Activated CD8-positive, alpha-beta T cell treated with anti-CD3 and anti-CD28 coated beads, Interleukin-2, amount 10 ng/mL, durations not matched to agents 7 days and 5 days (primary cell): ENCODE measurements around the gene MARCHF6. TPM values are rescaled to one million over a fixed set of nuclear protein-coding genes. Genes with fewer than 3 reads are reported as not detected.
A peak's percentile ranks its signal among the peaks of the same experiment; 100 is the strongest.
"Not testable (repeated sequence)": the region's sequence is repeated elsewhere in the genome, so short reads cannot be mapped to it uniquely, and the experiment has no call there.

Source experiments
- ATAC-seq: fragments of 150-1000 bp; cut with Tn5 transposase; one replicate; pipeline ENCODE4 v1.10.0; 2021; ENCODE audit warnings: moderate library complexity
- CTCF ChIA-PET: fragments of 350-600 bp; sonication (Branson Sonifier 250); formaldehyde crosslinking; loops from one replicate; lab custom pipeline; 2021; ENCODE audit warnings: antibody characterized with exemption; lab: Charles Lee
- POLR2A ChIA-PET: fragments of 350-600 bp; sonication (Branson Sonifier 250); formaldehyde crosslinking; loops from one replicate; lab custom pipeline; 2021; ENCODE audit warnings: antibody characterized with exemption; lab: Charles Lee
- DNase-seq: peaks from one replicate; pipeline ENCODE4 v3.0.0-alpha.2; 2020
- H3K27ac Mint-ChIP-seq: one replicate; pipeline ENCODE4 v1.8.0; 2021; ENCODE audit warnings: mild to moderate bottlenecking, mixed read lengths
- H3K27me3 Mint-ChIP-seq: one replicate; pipeline ENCODE4 v1.8.0; 2021; ENCODE audit warnings: low read depth, mixed read lengths
- H3K36me3 Mint-ChIP-seq: one replicate; pipeline ENCODE4 v1.8.0; 2021; ENCODE audit warnings: low read depth, mixed read lengths
- H3K4me1 Mint-ChIP-seq: one replicate; pipeline ENCODE4 v1.8.0; 2021; ENCODE audit warnings: low read depth, mixed read lengths
- H3K4me3 Mint-ChIP-seq: one replicate; pipeline ENCODE4 v1.8.0; 2021; ENCODE audit warnings: mild to moderate bottlenecking, mixed read lengths
- H3K9me3 Mint-ChIP-seq: one replicate; pipeline ENCODE4 v1.8.0; 2022; ENCODE audit warnings: mixed read lengths; ENCODE audit not compliant: insufficient read depth
- total RNA-seq, 2 experiments: library from RNA; stranded (reverse); gene quantifications; one replicate each; pipeline ENCODE4 v1.2.3, GENCODE V29; 2021

The MARCHF6 gene
- total RNA-seq, 2 experiments from 2014 or later, result 72.2 to 80.5 TPM

GRCh38 chr5:10355071-10355889 is 1.8 kb downstream of the MARCHF6 start:
- Mint-ChIP-seq H3K27me3 (no peaks in the 10 kb centered on the region), H3K4me3 (peak overlapping the region; percentile 99), H3K27ac (peak overlapping the region; percentile 99), H3K9me3 (no peaks in the 10 kb centered on the region), H3K4me1 (peaks cover 31% of the 10 kb centered on the region), H3K36me3 (peaks cover 2% of the 10 kb centered on the region)
- DNase-seq, result peak; percentile 44
- CTCF ChIA-PET, result interaction anchor here (0.9 to 3.3 kb wide), 6 partner anchors 9 to 220 kb away, joined by 3 to 19 read pairs (median 4); no protein-coding TSS in a partner anchor
- ATAC-seq, result peak; percentile 10
- POLR2A ChIA-PET, result interaction anchor here (0.6 to 3.0 kb wide), 4 partner anchors 9 to 279 kb away, joined by 3 to 17 read pairs (median 6); no protein-coding TSS in a partner anchor

- Mint-ChIP-seq H3K27me3 (no peaks in the 10 kb centered on the region), H3K4me1 (peaks cover 25% of the 10 kb centered on the region), H3K9me3 (no peaks in the 10 kb centered on the region), H3K36me3 (peaks cover 2% of the 10 kb centered on the region), H3K4me3 (no peak overlapping the region), H3K27ac (no peak overlapping the region)
- DNase-seq (no peak), ATAC-seq (no peak)
- ChIA-PET POLR2A (interaction anchor here (1.0 kb wide), 1 partner anchor 126 kb away, joined by 3 read pairs; no protein-coding TSS in a partner anchor), CTCF (interaction anchor here (1.0 to 3.0 kb wide), 6 partner anchors 9 to 65 kb away, joined by 3 to 13 read pairs (median 4); no protein-coding TSS in a partner anchor)
Observed at GRCh38 chr5:10358999-10359398, 5.5 kb downstream of the MARCHF6 start.

- H3K27ac Mint-ChIP-seq, result no peak overlapping the region
- H3K36me3 Mint-ChIP-seq, result peaks cover 2% of the 10 kb centered on the region
- no peaks in the 10 kb centered on the region for H3K9me3 Mint-ChIP-seq
- CTCF ChIA-PET, result no interaction called here
- POLR2A ChIA-PET, result no interaction called here
- H3K4me1 Mint-ChIP-seq, result peaks cover 18% of the 10 kb centered on the region
- ATAC-seq (no peak), DNase-seq (no peak)
- no peaks in the 10 kb centered on the region for H3K27me3 Mint-ChIP-seq
- H3K4me3 Mint-ChIP-seq, result no peak overlapping the region
Observed at GRCh38 chr5:10360686-10361085, 7.2 kb downstream of the MARCHF6 start.

GRCh38 chr5:10363519-10364185 is 10.2 kb downstream of the MARCHF6 start:
- DNase-seq (no peak), ATAC-seq (no peak)
- CTCF ChIA-PET, result interaction anchor here (0.8 to 2.3 kb wide), 15 partner anchors 9 to 102 kb away, joined by 3 to 30 read pairs (median 4); partner anchors contain the start of gene MARCHF6
- Mint-ChIP-seq H3K27me3 (no peaks in the 10 kb centered on the region), H3K36me3 (peaks cover 7% of the 10 kb centered on the region), H3K4me3 (no peak overlapping the region), H3K4me1 (peaks cover 4% of the 10 kb centered on the region), H3K9me3 (no peaks in the 10 kb centered on the region), H3K27ac (no peak overlapping the region)
- POLR2A ChIA-PET, result interaction anchor here (0.6 to 2.7 kb wide), 2 partner anchors 10 to 42 kb away, joined by 3 to 17 read pairs; partner anchors contain the start of gene MARCHF6

GRCh38 chr5:10364186-10364689 is 10.7 kb downstream of the MARCHF6 start:
- Mint-ChIP-seq H3K36me3 (peaks cover 13% of the 10 kb centered on the region), H3K4me1 (peaks cover 7% of the 10 kb centered on the region), H3K9me3 (no peaks in the 10 kb centered on the region), H3K4me3 (no peak overlapping the region), H3K27ac (no peak overlapping the region), H3K27me3 (no peaks in the 10 kb centered on the region)
- ChIA-PET POLR2A (interaction anchor here (0.6 to 2.7 kb wide), 3 partner anchors 10 to 81 kb away, joined by 3 to 17 read pairs (median 4); partner anchors contain the start of gene MARCHF6), CTCF (interaction anchor here (0.8 to 2.3 kb wide), 14 partner anchors 9 to 103 kb away, joined by 3 to 30 read pairs (median 5); partner anchors contain the start of gene MARCHF6)
- DNase-seq (no peak), ATAC-seq (peak; percentile 55)

GRCh38 chr5:10365782-10366181 is 12.3 kb downstream of the MARCHF6 start:
- H3K36me3 Mint-ChIP-seq, result peaks cover 20% of the 10 kb centered on the region
- CTCF ChIA-PET, result interaction anchor here (1.1 to 2.9 kb wide), 2 partner anchors 8 to 82 kb away, joined by 4 to 10 read pairs; no protein-coding TSS in a partner anchor
- POLR2A ChIA-PET, result interaction anchor here (1.0 kb wide), 1 partner anchor 13 kb away, joined by 3 read pairs; the partner anchor contains the start of gene MARCHF6
- no peaks in the 10 kb centered on the region for H3K27me3 Mint-ChIP-seq
- H3K9me3 Mint-ChIP-seq, result no peaks in the 10 kb centered on the region
- ATAC-seq (no peak), DNase-seq (no peak)
- H3K27ac Mint-ChIP-seq, result no peak overlapping the region
- peaks cover 7% of the 10 kb centered on the region for H3K4me1 Mint-ChIP-seq
- H3K4me3 Mint-ChIP-seq, result no peak overlapping the region

- H3K9me3 Mint-ChIP-seq, result no peaks in the 10 kb centered on the region
- CTCF ChIA-PET, result interaction anchor here (1.1 to 2.9 kb wide), 2 partner anchors 9 to 83 kb away, joined by 4 to 10 read pairs; no protein-coding TSS in a partner anchor
- H3K27me3 Mint-ChIP-seq, result no peaks in the 10 kb centered on the region
- POLR2A ChIA-PET, result interaction anchor here (1.0 to 1.3 kb wide), 2 partner anchors 13 kb away, joined by 3 read pairs; partner anchors contain the start of gene MARCHF6
- H3K4me1 Mint-ChIP-seq, result peaks cover 13% of the 10 kb centered on the region
- ATAC-seq (no peak), DNase-seq (no peak)
- H3K4me3 Mint-ChIP-seq, result no peak overlapping the region
- peaks cover 26% of the 10 kb centered on the region for H3K36me3 Mint-ChIP-seq
- H3K27ac Mint-ChIP-seq, result no peak overlapping the region
Observed at GRCh38 chr5:10366310-10367272, 13.1 kb downstream of the MARCHF6 start.

- Mint-ChIP-seq H3K27ac (no peak overlapping the region), H3K4me1 (peaks cover 13% of the 10 kb centered on the region), H3K9me3 (no peaks in the 10 kb centered on the region), H3K4me3 (no peak overlapping the region), H3K36me3 (peaks cover 26% of the 10 kb centered on the region), H3K27me3 (no peaks in the 10 kb centered on the region)
- CTCF ChIA-PET, result interaction anchor here (1.7 to 2.9 kb wide), 3 partner anchors 10 to 84 kb away, joined by 5 to 13 read pairs (median 10); partner anchors contain the start of gene MARCHF6
- ATAC-seq, result no peak
- DNase-seq, result no peak
- POLR2A ChIA-PET, result interaction anchor here (1.3 kb wide), 1 partner anchor 14 kb away, joined by 3 read pairs; the partner anchor contains the start of gene MARCHF6
Observed at GRCh38 chr5:10367579-10367978, 14.1 kb downstream of the MARCHF6 start.

GRCh38 chr5:10370931-10371330 is 17.4 kb downstream of the MARCHF6 start:
- no peaks in the 10 kb centered on the region for H3K27me3 Mint-ChIP-seq
- H3K36me3 Mint-ChIP-seq, result peaks cover 34% of the 10 kb centered on the region
- no peaks in the 10 kb centered on the region for H3K9me3 Mint-ChIP-seq
- ATAC-seq (no peak), DNase-seq (no peak)
- H3K4me1 Mint-ChIP-seq, result peaks cover 37% of the 10 kb centered on the region
- no peak overlapping the region for H3K4me3 Mint-ChIP-seq
- ChIA-PET POLR2A (interaction anchor here (1.1 kb wide), 1 partner anchor 18 kb away, joined by 4 read pairs; the partner anchor contains the start of gene MARCHF6), CTCF (interaction anchor here (0.8 to 1.2 kb wide), 2 partner anchors 8 to 12 kb away, joined by 3 read pairs; no protein-coding TSS in a partner anchor)
- H3K27ac Mint-ChIP-seq, result no peak overlapping the region

GRCh38 chr5:10371369-10371768 is 17.9 kb downstream of the MARCHF6 start:
- H3K27ac Mint-ChIP-seq, H3K9me3 Mint-ChIP-seq, H3K4me3 Mint-ChIP-seq, H3K27me3 Mint-ChIP-seq, ATAC-seq, DNase-seq: not testable (repeated sequence)
- CTCF ChIA-PET, result interaction anchor here (0.8 to 1.2 kb wide), 2 partner anchors 13 to 14 kb away, joined by 3 read pairs; no protein-coding TSS in a partner anchor
- Mint-ChIP-seq H3K4me1 (peaks cover 41% of the 10 kb centered on the region), H3K36me3 (peaks cover 38% of the 10 kb centered on the region)
- POLR2A ChIA-PET, result interaction anchor here (1.1 kb wide), 1 partner anchor 18 kb away, joined by 4 read pairs; the partner anchor contains the start of gene MARCHF6
